GM20000 (cell line): ENCODE measurements around the gene MTERF4.

ENCODE experiments used
- DNase-seq: peaks from one replicate; pipeline ENCODE4 v3.0.0; 2012; ENCODE audit warnings: low spot score
- CTCF ChIP-seq: IDR thresholded peaks from 2 replicates; pipeline ENCODE4 v1.5.1; 2012; ENCODE audit warnings: mild to moderate bottlenecking, control low read depth; ENCODE audit errors: extremely low read depth, missing control alignments

The MTERF4 gene

GRCh38 chr2:241102239-241102803, at the start of gene MTERF4:
TSS of gene MTERF4 (minus strand) at chr2:241102287. CDS start at chr2:241102273, 14 bp downstream.
- DNase-seq, result peak; percentile 90

GRCh38 chr2:241150660-241151530, 48.8 kb upstream of the MTERF4 start:
- no peak for TF ChIP-seq CTCF

More at GRCh38 chr2:241102239-241102803, at the start of gene MTERF4:
- no peak for TF ChIP-seq CTCF

GRCh38 chr2:241149925-241150659, 48.0 kb upstream of the MTERF4 start, which contains the start of gene PPP1R7:
TSS of gene PPP1R7 (plus strand) at chr2:241150467. CDS start at chr2:241150496, 29 bp downstream.
- peak; percentile 29 for TF ChIP-seq CTCF

More at GRCh38 chr2:241150660-241151530, 48.8 kb upstream of the MTERF4 start:
- no peak for DNase-seq

GRCh38 chr2:241149675-241149924, 47.5 kb upstream of the MTERF4 start:
- no peak for DNase-seq
- TF ChIP-seq CTCF, result no peak

More at GRCh38 chr2:241149925-241150659, 48.0 kb upstream of the MTERF4 start, which contains the start of gene PPP1R7:
- DNase-seq, result peak; percentile 99

- peak; percentile 97 for DNase-seq
- TF ChIP-seq CTCF, result no peak
Observed at GRCh38 chr2:241148891-241149674, 47.0 kb upstream of the MTERF4 start, which contains the start of gene PASK. TSS of gene PASK (minus strand) at chr2:241149472. CDS start at chr2:241143032, 6,440 bp downstream.

GRCh38 chr2:241148239-241148638, 46.2 kb upstream of the MTERF4 start:
- no peak for DNase-seq
- no peak for TF ChIP-seq CTCF
